Skin epidermis (tissue), 12 donors: Measurements from ENCODE around the gene BSG.

Source experiments
- H3K27ac ChIP-seq, 21 experiments: fragments of 200-600 bp; sonication (generic) in 11 of 21; one replicate each; pipeline ENCODE4 v1.5.0; 2020; ENCODE audit warnings: mild to moderate bottlenecking in 3 of 21, inconsistent platforms in 2 of 21, moderate library complexity in 2 of 21
- H3K4me3 ChIP-seq, 7 experiments: fragments of 200-600 bp; sonication (generic) in 2 of 7; one replicate each; pipeline ENCODE4 v1.5.0; 2020; ENCODE audit warnings: inconsistent platforms in 2 of 7, mild to moderate bottlenecking in 2 of 7, moderate library complexity in 1 of 7

The BSG gene

GRCh38 chr19:567296-567900 lies 5.0 kb upstream of the BSG start:
- H3K4me3 ChIP-seq, result no peak overlapping the region
- no peak overlapping the region for H3K27ac ChIP-seq

- Histone ChIP-seq H3K4me3 (no peak overlapping the region), H3K27ac (no peak overlapping the region)
Measured at GRCh38 chr19:570251-570686, 2.1 kb upstream of the BSG start.

GRCh38 chr19:570937-571565 lies 1.3 kb upstream of the BSG start:
- Histone ChIP-seq H3K27ac (peak overlapping the region in 20 of 21 experiments; percentile 48 to 98 (median 84)), H3K4me3 (peak overlapping the region; percentile 11 to 99 (median 94))

GRCh38 chr19:571566-571974 lies 826 bp upstream of the BSG start:
- Histone ChIP-seq H3K27ac (peak overlapping the region in 20 of 21 experiments; percentile 48 to 98 (median 84)), H3K4me3 (peak overlapping the region; percentile 11 to 99 (median 94))

GRCh38 chr19:572743-573518 lies 535 bp downstream of the BSG start:
- Histone ChIP-seq H3K27ac (peak overlapping the region; percentile 75 to 99 (median 95)), H3K4me3 (peak overlapping the region; percentile 62 to 99 (median 94))

GRCh38 chr19:573519-573825 lies 1.1 kb downstream of the BSG start:
- Histone ChIP-seq H3K27ac (peak overlapping the region in 18 of 21 experiments; percentile 75 to 99 (median 96)), H3K4me3 (peak overlapping the region; percentile 62 to 99 (median 94))

GRCh38 chr19:574658-575526 lies 2.5 kb downstream of the BSG start:
- H3K27ac ChIP-seq, result peak overlapping the region in 8 of 21 experiments; percentile 1 to 43 (median 30)

GRCh38 chr19:575527-576506 lies 3.4 kb downstream of the BSG start:
- Histone ChIP-seq H3K27ac (peak overlapping the region in 10 of 21 experiments; percentile 3 to 51 (median 22)), H3K4me3 (peak overlapping the region in 5 of 7 experiments; percentile 0 to 18 (median 6))

More at GRCh38 chr19:574658-575526, 2.5 kb downstream of the BSG start:
- H3K4me3 ChIP-seq, result peak overlapping the region in 5 of 7 experiments; percentile 0 to 62 (median 13)

GRCh38 chr19:576768-577438 lies 4.5 kb downstream of the BSG start:
- H3K4me3 ChIP-seq, result no peak overlapping the region
- H3K27ac ChIP-seq, result no peak overlapping the region

GRCh38 chr19:577439-578392 lies 5.3 kb downstream of the BSG start:
- H3K27ac ChIP-seq, result no peak overlapping the region
- H3K4me3 ChIP-seq, result no peak overlapping the region

GRCh38 chr19:579111-579841 lies 6.9 kb downstream of the BSG start:
- Histone ChIP-seq H3K27ac (no peak overlapping the region), H3K4me3 (no peak overlapping the region)

- H3K4me3 ChIP-seq, result no peak overlapping the region
- H3K27ac ChIP-seq, result no peak overlapping the region
Measured at GRCh38 chr19:579842-580155, 7.4 kb downstream of the BSG start.

- no peak overlapping the region for H3K27ac ChIP-seq
- no peak overlapping the region for H3K4me3 ChIP-seq
Measured at GRCh38 chr19:580274-580835, 8.0 kb downstream of the BSG start.

GRCh38 chr19:581399-582111 lies 9.2 kb downstream of the BSG start:
- Histone ChIP-seq H3K27ac (no peak overlapping the region), H3K4me3 (no peak overlapping the region)

GRCh38 chr19:582497-583197 lies 10.3 kb downstream of the BSG start:
- H3K27ac ChIP-seq, result no peak overlapping the region
- H3K4me3 ChIP-seq, result no peak overlapping the region
